CD4-positive, CD25-positive, alpha-beta regulatory T cell (primary cell): Measurements from ENCODE around the gene DENND1A. TPM values are rescaled to one million over a fixed set of nuclear protein-coding genes. Genes with fewer than 3 reads are reported as not detected.

Source experiments
- ATAC-seq, 2 donors: fragments of 150-1000 bp; cut with Tn5 transposase; one replicate each; pipeline ENCODE4 v1.10.0; 2021; ENCODE audit warnings: low read depth in 2 of 2, moderate number of reproducible peaks in 2 of 2, moderate library complexity in 1 of 2
- DNase-seq, 3 donors: peaks; one replicate each; pipeline versions ENCODE4 v3.0.0 to v3.0.0-alpha.2; 2012 to 2022; ENCODE audit warnings: mixed read lengths in 1 of 3
- H3K27ac ChIP-seq: one replicate; pipeline ENCODE4 v1.7.0; 2013; ENCODE audit warnings: mild to moderate bottlenecking, low read length; ENCODE audit not compliant: insufficient read depth, poor library complexity, severe bottlenecking
- H3K27me3 ChIP-seq: one replicate; pipeline ENCODE4 v1.7.0; 2013; ENCODE audit warnings: low read length; ENCODE audit not compliant: control insufficient read depth, insufficient read depth
- H3K36me3 ChIP-seq: one replicate; pipeline ENCODE4 v1.7.0; 2013; ENCODE audit warnings: mild to moderate bottlenecking, low read length, moderate library complexity; ENCODE audit not compliant: control insufficient read depth, insufficient read depth
- H3K4me1 ChIP-seq: 2 replicates; pipeline ENCODE4 v1.7.0; 2013; ENCODE audit warnings: mild to moderate bottlenecking, low read length; ENCODE audit not compliant: insufficient read depth, control insufficient read depth, poor library complexity, severe bottlenecking
- H3K4me3 ChIP-seq: one replicate; pipeline ENCODE4 v1.7.0; 2013; ENCODE audit warnings: low read depth, mild to moderate bottlenecking, low read length, moderate library complexity
- H3K9me3 ChIP-seq, 2 experiments: 1 replicate in 1 of 2; 2 replicates in 1 of 2; pipeline ENCODE4 v1.7.0; 2013; ENCODE audit warnings: low read length in 2 of 2, mild to moderate bottlenecking in 1 of 2, moderate library complexity in 1 of 2; ENCODE audit not compliant: control insufficient read depth in 2 of 2
- H3K27ac Mint-ChIP-seq, 3 donors: one replicate each; pipeline ENCODE4 v1.8.0; 2020 to 2022; ENCODE audit warnings: mild to moderate bottlenecking in 3 of 3, mixed read lengths in 3 of 3, moderate library complexity in 2 of 3
- H3K27me3 Mint-ChIP-seq: one replicate; pipeline ENCODE4 v1.8.0; 2022; ENCODE audit warnings: mild to moderate bottlenecking, mixed read lengths
- H3K36me3 Mint-ChIP-seq: one replicate; pipeline ENCODE4 v1.8.0; 2020; ENCODE audit warnings: mixed read lengths
- H3K4me1 Mint-ChIP-seq, 4 donors: one replicate each; pipeline ENCODE4 v1.8.0; 2020 to 2022; ENCODE audit warnings: mixed read lengths in 4 of 4, mild to moderate bottlenecking in 1 of 4
- H3K4me3 Mint-ChIP-seq, 4 donors: one replicate each; pipeline ENCODE4 v1.8.0; 2020 to 2022; ENCODE audit warnings: mild to moderate bottlenecking in 4 of 4, mixed read lengths in 4 of 4, moderate library complexity in 3 of 4
- H3K9me3 Mint-ChIP-seq, 7 donors: one replicate each; pipeline ENCODE4 v1.8.0; 2020 to 2022; ENCODE audit warnings: mixed read lengths in 7 of 7, mild to moderate bottlenecking in 3 of 7, moderate library complexity in 2 of 7
- polyA plus RNA-seq, 4 donors: library from polyadenylated mRNA; unstranded; fragments of 300-500 nt; fragmentation: Illumina TruSeq; gene quantifications; one replicate each; pipeline ENCODE4 v1.2.3, GENCODE V29; 2021
- total RNA-seq: library from RNA; stranded (reverse); gene quantifications from one replicate; pipeline ENCODE4 v1.2.3, GENCODE V29; 2022

Gene DENND1A
- total and polyA plus RNA-seq, 5 donors from 2014 or later: 3.5 to 21.8 (median 4.7) TPM

DNA sequence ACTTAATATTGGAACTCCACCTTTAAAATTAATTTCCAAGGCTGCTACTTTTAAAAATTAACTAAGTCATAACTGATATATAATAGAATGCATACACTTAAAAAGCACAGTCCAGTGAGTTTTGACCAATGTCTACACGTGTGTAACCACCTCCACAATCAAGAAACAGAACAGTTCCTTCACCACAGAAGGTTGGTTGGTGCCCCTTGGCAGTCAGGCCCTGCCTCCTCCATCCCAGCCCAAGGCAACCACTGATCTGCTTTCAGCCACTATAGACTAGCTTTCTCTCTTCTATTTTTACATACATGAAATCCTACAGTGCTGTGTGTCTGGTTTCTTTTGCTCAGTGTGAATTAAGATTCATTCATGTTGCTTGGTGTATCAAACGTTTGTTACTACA lies 358.7 kb downstream of the DENND1A start:
- ATAC-seq (no peak), DNase-seq (no peak)
- H3K4me1 Mint-ChIP-seq: peaks cover 0 to under 1% (median 0%) of the 10 kb centered on the region in 4 donors
- no peak overlapping the region for H3K4me3 ChIP-seq
- no peak overlapping the region for H3K4me3 Mint-ChIP-seq
- H3K27me3 ChIP-seq: no peaks in the 10 kb centered on the region
- no peaks in the 10 kb centered on the region for H3K4me1 ChIP-seq
- no peaks in the 10 kb centered on the region for H3K27me3 Mint-ChIP-seq
- H3K27ac ChIP-seq: no peak overlapping the region
- H3K9me3 ChIP-seq: no peaks in the 10 kb centered on the region
- H3K36me3 ChIP-seq: no peaks in the 10 kb centered on the region
- H3K9me3 Mint-ChIP-seq: peaks cover 0 to 2% (median 0%) of the 10 kb centered on the region in 7 donors
- no peak overlapping the region for H3K27ac Mint-ChIP-seq
- peaks cover 17% of the 10 kb centered on the region for H3K36me3 Mint-ChIP-seq

DNA sequence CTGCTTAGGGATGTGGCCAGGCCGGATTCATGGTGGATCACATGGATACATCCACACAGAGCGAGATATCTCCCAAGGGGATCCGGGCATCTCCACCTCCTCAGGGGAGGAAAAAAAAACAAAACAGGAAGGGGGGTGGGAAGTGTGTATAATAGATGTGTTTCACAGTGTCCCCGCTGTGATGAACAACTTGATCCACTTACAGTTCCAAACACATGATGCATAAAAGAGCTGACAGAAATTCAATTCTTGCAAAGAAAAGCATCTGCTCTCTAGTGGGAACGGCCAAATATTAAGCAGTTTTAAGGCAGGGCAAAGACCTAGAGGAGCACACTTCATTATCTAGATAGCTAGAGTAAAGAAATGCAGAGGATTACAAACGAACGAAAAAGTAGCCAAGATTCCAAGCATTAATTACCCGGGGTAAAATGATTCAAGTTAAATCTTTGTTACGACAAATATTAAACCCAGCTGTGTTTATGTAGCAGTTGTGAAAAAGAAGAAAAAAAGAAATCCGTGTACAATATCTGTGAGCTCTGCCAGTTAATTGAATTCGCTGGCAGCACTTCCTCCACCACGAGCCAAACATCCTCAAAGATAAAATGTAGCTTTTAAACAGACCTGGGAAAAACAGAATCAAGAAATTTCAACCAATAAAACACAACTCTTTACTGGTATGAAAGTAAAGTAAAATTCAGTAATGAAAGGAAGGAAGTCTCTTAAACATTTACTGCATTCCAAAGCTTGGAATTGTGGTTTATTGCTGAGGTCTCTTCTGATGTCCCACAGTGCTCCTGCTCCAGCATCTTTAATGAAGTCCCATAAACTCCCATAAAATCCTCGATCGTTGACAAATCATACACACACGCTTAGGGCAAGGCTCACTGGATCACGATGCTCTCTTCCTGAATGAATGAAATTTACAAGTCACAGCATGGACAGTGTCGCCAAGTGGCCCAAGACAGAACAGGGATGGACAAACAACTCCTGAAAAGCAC lies 360.9 kb downstream of the DENND1A start:
- no peaks in the 10 kb centered on the region for H3K9me3 ChIP-seq
- H3K27me3 Mint-ChIP-seq: no peaks in the 10 kb centered on the region
- no peak overlapping the region for H3K4me3 Mint-ChIP-seq
- no peak for ATAC-seq
- no peaks in the 10 kb centered on the region for H3K36me3 ChIP-seq
- no peak overlapping the region for H3K4me3 ChIP-seq
- no peak for DNase-seq
- H3K4me1 Mint-ChIP-seq: peaks cover 0 to 3% (median 1%) of the 10 kb centered on the region in 4 donors
- H3K27ac Mint-ChIP-seq: no peak overlapping the region
- H3K9me3 Mint-ChIP-seq: peaks cover 0 to 2% (median 0%) of the 10 kb centered on the region in 7 donors
- H3K27ac ChIP-seq: no peak overlapping the region
- H3K27me3 ChIP-seq: no peaks in the 10 kb centered on the region
- H3K4me1 ChIP-seq: no peaks in the 10 kb centered on the region
- H3K36me3 Mint-ChIP-seq: peaks cover 20% of the 10 kb centered on the region

DNA sequence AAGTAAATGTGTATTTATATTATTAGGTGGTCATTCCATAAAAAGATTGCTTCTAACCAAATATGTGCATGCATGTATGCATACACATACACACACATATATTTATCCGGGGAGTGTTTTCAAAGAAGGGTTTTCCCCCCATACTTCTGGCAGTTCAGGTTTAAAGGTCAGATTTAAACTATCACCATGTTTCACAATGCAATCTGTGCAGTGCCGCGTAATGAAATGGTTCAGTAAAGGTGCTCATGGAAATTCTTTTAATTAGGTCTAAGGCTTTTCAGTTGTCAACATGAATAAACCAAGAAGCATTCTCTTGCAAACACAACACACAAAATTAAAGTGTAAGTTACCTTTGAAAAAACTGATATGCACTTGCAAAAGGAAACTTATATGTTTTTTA lies 362.9 kb downstream of the DENND1A start:
- Histone ChIP-seq H3K27me3 (no peaks in the 10 kb centered on the region), H3K36me3 (no peaks in the 10 kb centered on the region), H3K4me3 (no peak overlapping the region), H3K4me1 (peaks cover 11% of the 10 kb centered on the region), H3K27ac (no peak overlapping the region), H3K9me3 (no peaks in the 10 kb centered on the region)
- peaks cover 27% of the 10 kb centered on the region for H3K36me3 Mint-ChIP-seq
- no peak overlapping the region for H3K4me3 Mint-ChIP-seq
- H3K27ac Mint-ChIP-seq: no peak overlapping the region
- DNase-seq (no peak), ATAC-seq (no peak)
- H3K27me3 Mint-ChIP-seq: no peaks in the 10 kb centered on the region
- peaks cover 7 to 14% (median 8%) of the 10 kb centered on the region in 4 donors for H3K4me1 Mint-ChIP-seq
- peaks cover 0 to 2% (median 0%) of the 10 kb centered on the region in 7 donors for H3K9me3 Mint-ChIP-seq

DNA sequence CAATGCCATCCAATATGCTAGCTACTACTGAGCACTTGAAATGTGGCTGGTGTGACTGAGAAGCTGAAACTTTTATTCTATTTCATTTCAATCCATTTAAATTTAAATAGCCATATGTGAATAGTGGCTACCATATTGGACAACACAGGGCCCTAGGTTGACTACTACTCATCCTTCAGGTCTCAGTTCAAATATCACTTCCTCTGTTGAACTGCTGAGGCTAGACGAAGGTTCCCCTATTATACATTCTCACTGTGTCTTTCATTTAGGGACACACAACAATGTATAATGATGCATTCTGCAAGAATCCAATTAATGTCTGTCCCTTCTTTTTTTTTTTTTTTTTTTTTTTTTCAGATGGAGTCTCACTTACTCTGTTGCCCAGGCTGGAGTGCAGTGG lies 365.3 kb downstream of the DENND1A start:
- Histone ChIP-seq H3K9me3 (no peaks in the 10 kb centered on the region), H3K36me3 (no peaks in the 10 kb centered on the region), H3K27me3 (no peaks in the 10 kb centered on the region), H3K27ac (no peak overlapping the region), H3K4me3 (no peak overlapping the region), H3K4me1 (peaks cover 11% of the 10 kb centered on the region)
- peaks cover 0 to 2% (median 0%) of the 10 kb centered on the region in 7 donors for H3K9me3 Mint-ChIP-seq
- peaks cover 32% of the 10 kb centered on the region for H3K36me3 Mint-ChIP-seq
- DNase-seq (no peak), ATAC-seq (no peak)
- H3K4me3 Mint-ChIP-seq: no peak overlapping the region
- peak overlapping the region in 1 of 3 donors; percentile 38 for H3K27ac Mint-ChIP-seq
- peaks cover 7 to 14% (median 8%) of the 10 kb centered on the region in 4 donors for H3K4me1 Mint-ChIP-seq
- H3K27me3 Mint-ChIP-seq: no peaks in the 10 kb centered on the region

DNA sequence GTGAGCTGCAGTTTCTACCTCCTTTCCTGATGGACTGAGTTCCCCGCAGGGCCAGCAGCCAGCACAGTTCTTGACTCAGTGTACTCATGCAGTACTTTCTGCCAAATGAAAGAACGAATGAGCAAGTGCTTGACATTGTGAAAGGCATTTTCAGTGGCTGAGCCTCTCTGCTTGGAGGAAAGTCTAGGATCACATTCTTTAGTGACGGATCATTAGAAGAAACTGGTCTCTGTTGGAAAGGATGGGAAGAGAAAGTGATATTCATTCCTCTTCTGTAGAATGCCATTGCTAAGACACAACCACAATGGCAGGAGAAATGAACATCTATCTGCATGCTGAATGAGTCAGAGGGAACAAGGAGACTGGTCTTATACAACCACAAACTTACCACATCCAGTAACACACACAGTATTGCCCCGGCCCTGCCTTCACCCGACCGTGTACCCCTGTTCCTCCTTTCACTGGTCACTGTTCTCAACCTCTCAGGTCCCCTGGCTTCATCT lies 367.0 kb downstream of the DENND1A start:
- ATAC-seq (no peak), DNase-seq (peak in 1 of 3 donors; percentile 36)
- Histone ChIP-seq H3K36me3 (no peaks in the 10 kb centered on the region), H3K27me3 (no peaks in the 10 kb centered on the region), H3K27ac (no peak overlapping the region), H3K4me1 (peaks cover 11% of the 10 kb centered on the region), H3K4me3 (no peak overlapping the region), H3K9me3 (no peaks in the 10 kb centered on the region)
- H3K27me3 Mint-ChIP-seq: no peaks in the 10 kb centered on the region
- H3K36me3 Mint-ChIP-seq: peaks cover 25% of the 10 kb centered on the region
- peaks cover 0 to 2% (median 0%) of the 10 kb centered on the region in 7 donors for H3K9me3 Mint-ChIP-seq
- no peak overlapping the region for H3K4me3 Mint-ChIP-seq
- H3K27ac Mint-ChIP-seq: no peak overlapping the region
- peaks cover 7 to 14% (median 8%) of the 10 kb centered on the region in 4 donors for H3K4me1 Mint-ChIP-seq

DNA sequence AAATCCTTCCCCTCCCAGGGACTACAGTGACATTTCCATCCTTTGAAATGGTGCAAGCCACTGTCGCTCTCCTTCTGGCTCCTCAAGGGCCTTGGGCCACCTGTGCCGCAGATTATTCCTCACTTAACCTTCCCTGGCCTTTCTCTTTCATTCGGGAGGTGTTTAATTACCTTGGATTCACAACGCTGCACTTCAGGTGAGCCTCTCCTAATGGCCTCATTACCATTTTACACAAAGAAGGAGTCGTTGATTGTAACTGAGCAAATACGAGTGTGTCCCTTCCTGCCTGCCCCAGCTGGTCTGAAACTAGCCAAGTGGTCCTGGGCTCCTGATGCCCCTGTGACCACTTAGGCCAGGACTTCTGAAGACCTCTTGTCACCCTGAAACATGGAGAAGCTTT lies 368.9 kb downstream of the DENND1A start:
- no peak overlapping the region for H3K4me3 ChIP-seq
- H3K9me3 Mint-ChIP-seq: peaks cover 0 to 2% (median 0%) of the 10 kb centered on the region in 7 donors
- ATAC-seq (no peak), DNase-seq (no peak)
- peaks cover 11% of the 10 kb centered on the region for H3K4me1 ChIP-seq
- no peaks in the 10 kb centered on the region for H3K27me3 Mint-ChIP-seq
- peaks cover 4% of the 10 kb centered on the region for H3K36me3 ChIP-seq
- H3K4me3 Mint-ChIP-seq: no peak overlapping the region
- no peak overlapping the region for H3K27ac ChIP-seq
- H3K27me3 ChIP-seq: no peaks in the 10 kb centered on the region
- H3K27ac Mint-ChIP-seq: no peak overlapping the region
- peaks cover 6 to 14% (median 8%) of the 10 kb centered on the region in 4 donors for H3K4me1 Mint-ChIP-seq
- no peaks in the 10 kb centered on the region for H3K9me3 ChIP-seq
- peaks cover 37% of the 10 kb centered on the region for H3K36me3 Mint-ChIP-seq

DNA sequence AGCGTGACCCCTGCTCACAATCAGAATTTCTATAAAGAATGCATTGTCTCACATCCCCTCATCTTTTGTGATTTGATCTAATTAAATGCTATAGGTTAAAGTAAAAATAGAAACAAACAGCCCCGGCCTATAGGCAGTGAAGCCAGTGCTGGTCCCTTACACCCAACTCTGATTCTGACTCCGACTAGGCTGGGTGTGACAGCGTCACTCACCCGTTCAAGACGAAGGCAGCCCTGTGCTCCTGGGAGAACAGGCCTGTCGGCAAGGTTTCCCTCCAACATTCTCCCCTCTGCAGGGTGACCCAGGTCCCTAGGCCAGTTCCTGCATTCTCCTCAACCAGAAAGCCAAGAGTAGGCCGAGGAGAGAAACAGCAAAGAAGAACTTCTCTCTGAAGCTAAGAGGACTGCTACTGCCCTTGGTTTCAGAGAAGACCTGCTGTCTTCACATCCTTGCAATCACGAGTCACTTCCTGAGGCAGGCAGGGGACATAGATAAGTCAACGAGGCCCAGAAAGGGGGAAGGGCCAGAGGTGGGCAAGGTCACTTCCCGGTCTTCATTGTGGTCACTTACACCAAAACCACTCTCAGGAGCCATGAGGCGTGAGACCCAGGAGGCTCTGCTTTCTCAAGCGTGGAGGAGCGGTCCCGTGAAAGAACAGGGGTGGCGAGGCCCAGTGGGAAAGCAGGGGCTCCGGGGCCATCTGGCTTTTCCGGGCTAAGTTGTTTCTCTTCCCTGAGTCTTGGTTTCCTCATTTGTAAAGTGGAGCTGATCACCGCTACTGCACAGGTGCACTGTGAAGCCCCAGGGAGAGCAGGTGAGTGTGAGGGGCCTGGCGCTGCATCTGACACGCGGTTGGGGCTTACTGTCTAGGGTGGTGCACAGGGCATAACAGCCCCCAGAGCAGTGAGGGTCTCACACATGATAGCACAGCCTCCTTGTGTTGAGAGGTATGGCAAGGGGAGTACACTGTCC lies 373.2 kb downstream of the DENND1A start:
- no peaks in the 10 kb centered on the region for H3K4me1 Mint-ChIP-seq
- H3K4me3 ChIP-seq: no peak overlapping the region
- H3K4me3 Mint-ChIP-seq: no peak overlapping the region
- no peak overlapping the region for H3K27ac ChIP-seq
- H3K9me3 ChIP-seq: no peaks in the 10 kb centered on the region
- no peaks in the 10 kb centered on the region for H3K27me3 Mint-ChIP-seq
- H3K36me3 ChIP-seq: peaks cover 4% of the 10 kb centered on the region
- H3K9me3 Mint-ChIP-seq: peaks cover 0 to 3% (median 0%) of the 10 kb centered on the region in 7 donors
- no peak for DNase-seq
- peak overlapping the region in 1 of 3 donors; percentile 71 for H3K27ac Mint-ChIP-seq
- H3K27me3 ChIP-seq: no peaks in the 10 kb centered on the region
- ATAC-seq: no peak
- H3K4me1 ChIP-seq: no peaks in the 10 kb centered on the region
- H3K36me3 Mint-ChIP-seq: peaks cover 49% of the 10 kb centered on the region
